Ascending aorta (tissue), 2 donors: ENCODE results near the gene SRPRA. TPM values are rescaled to one million over a fixed set of nuclear protein-coding genes. Genes with fewer than 3 reads are reported as not detected.

Experiments
- DNase-seq, 2 donors: peaks; one replicate each; pipeline ENCODE4 v3.0.0-alpha.2; 2019; ENCODE audit warnings: low spot score in 2 of 2
- H3K27ac ChIP-seq, 2 donors: fragments of 200-600 bp; sonication (generic); one replicate each; pipeline ENCODE4 v1.5.1; 2016 to 2017; ENCODE audit warnings: mild to moderate bottlenecking in 1 of 2
- H3K27me3 ChIP-seq: fragments of 200-600 bp; sonication (generic); one replicate; pipeline ENCODE4 v1.5.1; 2017
- H3K36me3 ChIP-seq, 2 donors: fragments of 200-600 bp; sonication (generic); one replicate each; pipeline ENCODE4 v1.5.1; 2016
- H3K4me1 ChIP-seq, 2 donors: fragments of 200-600 bp; sonication (generic); one replicate each; pipeline ENCODE4 v1.5.1; 2016 to 2017; ENCODE audit warnings: mild to moderate bottlenecking in 1 of 2
- H3K4me3 ChIP-seq, 2 donors: fragments of 200-600 bp; sonication (generic); one replicate each; pipeline ENCODE4 v1.5.1; 2016 to 2017; ENCODE audit warnings: mild to moderate bottlenecking in 1 of 2
- H3K9me3 ChIP-seq, 2 donors: fragments of 200-600 bp; sonication (generic); one replicate each; pipeline ENCODE4 v1.5.1; 2016
- CTCF ChIP-seq, 3 experiments: fragments of 200-600 bp in 2 of 3; fragments of 450-650 bp in 1 of 3; sonication (generic) in 2 of 3; IDR thresholded peaks; one replicate each; pipeline ENCODE4 v1.5.1; 2016 to 2019; ENCODE audit warnings: antibody characterized with exemption in 3 of 3, mild to moderate bottlenecking in 1 of 3, moderate library complexity in 1 of 3
- intact Hi-C: fragments of 100-400 bp; cut with DNase I; formaldehyde crosslinking; loops from one replicate; pipeline ENCODE4 v1.15.1; 2023
- total RNA-seq: library from RNA; depleted of rRNA; stranded (reverse); fragments of >200 nt; gene quantifications from one replicate; pipeline ENCODE4 v1.1.0, GENCODE V29; 2016

The SRPRA gene, protein sequence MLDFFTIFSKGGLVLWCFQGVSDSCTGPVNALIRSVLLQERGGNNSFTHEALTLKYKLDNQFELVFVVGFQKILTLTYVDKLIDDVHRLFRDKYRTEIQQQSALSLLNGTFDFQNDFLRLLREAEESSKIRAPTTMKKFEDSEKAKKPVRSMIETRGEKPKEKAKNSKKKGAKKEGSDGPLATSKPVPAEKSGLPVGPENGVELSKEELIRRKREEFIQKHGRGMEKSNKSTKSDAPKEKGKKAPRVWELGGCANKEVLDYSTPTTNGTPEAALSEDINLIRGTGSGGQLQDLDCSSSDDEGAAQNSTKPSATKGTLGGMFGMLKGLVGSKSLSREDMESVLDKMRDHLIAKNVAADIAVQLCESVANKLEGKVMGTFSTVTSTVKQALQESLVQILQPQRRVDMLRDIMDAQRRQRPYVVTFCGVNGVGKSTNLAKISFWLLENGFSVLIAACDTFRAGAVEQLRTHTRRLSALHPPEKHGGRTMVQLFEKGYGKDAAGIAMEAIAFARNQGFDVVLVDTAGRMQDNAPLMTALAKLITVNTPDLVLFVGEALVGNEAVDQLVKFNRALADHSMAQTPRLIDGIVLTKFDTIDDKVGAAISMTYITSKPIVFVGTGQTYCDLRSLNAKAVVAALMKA
- total RNA-seq = 49.7 TPM

GRCh38 chr11:126268708-126269579 lies at the start of gene SRPRA, which contains the start of gene FOXRED1:
SRPRA (minus strand) TSS chr11:126268895; CDS start chr11:126268804, 91 bp downstream.
FOXRED1 (plus strand) TSS chr11:126269154; CDS start chr11:126269207, 53 bp downstream.
- Histone ChIP-seq H3K4me1 (peaks cover 0 to 13% of the 10 kb centered on the region in 2 donors), H3K4me3 (peak within 1 kb of the TSS; percentile 81 to 93), H3K9me3 (no peaks in the 10 kb centered on the region), H3K27ac (peak within 1 kb of the TSS; percentile 90 to 91), H3K36me3 (peaks cover 37 to 42% of the 10 kb centered on the region in 2 donors), H3K27me3 (no peaks in the 10 kb centered on the region)
- intact Hi-C loops = loop anchor here (1.0 to 10.0 kb wide), 10 partner anchors 14 to 1157 kb away; partner anchors contain the start of genes CDON, CHEK1, DCPS and FAM118B
- no peak for TF ChIP-seq CTCF (IDR thresholded peaks at IDR 0.05)
- DNase-seq = peak; percentile 97 to 100

DNA sequence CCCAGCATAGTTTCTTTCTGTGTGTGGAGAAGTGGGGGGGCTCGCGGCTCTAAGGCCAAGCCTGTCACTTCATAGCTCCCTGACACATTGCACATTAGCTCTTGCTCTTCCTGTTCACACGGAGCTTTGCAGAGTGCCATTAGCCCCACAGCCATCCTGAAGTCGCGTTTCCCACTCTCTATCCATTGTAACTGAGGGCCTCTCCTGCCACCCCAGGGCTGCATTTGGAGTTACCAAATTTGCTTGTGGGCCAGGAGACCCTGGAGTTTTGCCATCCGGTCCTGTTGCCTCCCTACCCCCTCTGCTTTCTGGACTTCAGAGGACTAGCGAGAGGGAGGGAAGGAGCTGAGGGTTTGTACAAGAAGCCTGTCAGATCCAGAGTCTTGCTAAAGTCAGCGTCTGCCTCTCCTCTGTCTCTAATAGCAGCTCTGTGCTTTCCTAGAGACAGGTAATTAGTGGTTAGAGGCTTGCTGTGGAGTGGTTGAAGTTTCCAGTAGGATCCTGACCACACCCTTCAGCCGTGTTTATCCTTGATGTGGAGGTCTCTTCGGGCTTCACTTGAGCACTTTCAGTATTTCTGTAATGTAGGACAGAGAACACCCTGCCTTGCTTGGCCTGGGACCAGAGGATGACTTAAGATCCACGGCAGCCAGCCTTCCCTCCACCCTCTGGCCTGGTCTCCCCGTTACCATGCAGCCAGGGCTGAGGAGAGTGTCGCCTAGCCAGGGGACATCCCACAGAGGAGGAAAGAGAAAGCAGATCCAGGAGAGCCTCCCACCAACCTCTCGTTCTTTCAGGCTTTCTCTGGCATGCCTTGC lies 49.3 kb upstream of the SRPRA start:
- no peak for TF ChIP-seq CTCF (IDR thresholded peaks at IDR 0.05)
- Histone ChIP-seq H3K4me3 (peak overlapping the region; percentile 21 to 53), H3K9me3 (no peaks in the 10 kb centered on the region), H3K27me3 (no peaks in the 10 kb centered on the region), H3K27ac (peak overlapping the region; percentile 82 to 85), H3K4me1 (peaks cover 5 to 11% of the 10 kb centered on the region in 2 donors), H3K36me3 (no peaks in the 10 kb centered on the region)
- peak in 1 of 2 donors; percentile 88 for DNase-seq
- intact Hi-C loops = no loop called here

DNA sequence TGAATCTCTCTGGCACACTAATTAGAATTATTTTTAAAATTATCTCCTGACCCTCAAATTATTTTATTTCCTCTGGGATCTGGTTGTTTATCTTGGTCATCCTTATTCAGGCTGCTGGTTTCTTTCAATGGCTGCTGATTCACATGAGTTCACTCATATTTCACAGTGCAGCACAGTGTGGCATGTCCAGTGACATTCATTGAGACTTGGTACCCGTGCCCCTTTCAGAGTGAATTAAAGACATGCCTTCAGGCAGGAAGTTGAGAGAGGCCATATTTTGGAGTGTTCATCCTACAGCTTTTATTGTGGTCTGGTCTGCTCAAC lies 48.7 kb upstream of the SRPRA start:
- Histone ChIP-seq H3K4me3 (peak overlapping the region in 1 of 2 donors; percentile 53), H3K4me1 (peaks cover 5 to 11% of the 10 kb centered on the region in 2 donors), H3K36me3 (peaks cover 0 to 2% of the 10 kb centered on the region in 2 donors), H3K27ac (peak overlapping the region; percentile 82 to 85), H3K9me3 (no peaks in the 10 kb centered on the region), H3K27me3 (no peaks in the 10 kb centered on the region)
- intact Hi-C loops = no loop called here
- TF ChIP-seq CTCF (IDR thresholded peaks at IDR 0.05) = no peak
- DNase-seq = no peak

- intact Hi-C loops = no loop called here
- Histone ChIP-seq H3K9me3 (no peaks in the 10 kb centered on the region), H3K4me3 (no peak overlapping the region), H3K4me1 (peaks cover 5 to 11% of the 10 kb centered on the region in 2 donors), H3K27ac (no peak overlapping the region), H3K27me3 (no peaks in the 10 kb centered on the region), H3K36me3 (peaks cover 3 to 4% of the 10 kb centered on the region in 2 donors)
- TF ChIP-seq CTCF (IDR thresholded peaks at IDR 0.05) = no peak
- no peak for DNase-seq
Measured at GRCh38 chr11:126313826-126314225, 45.1 kb upstream of the SRPRA start.
